ENCODE results near the gene MCTP2.

- no peak for TF ChIP-seq CTCF (IDR thresholded peaks at IDR 0.05 in 8 of 11, conservative IDR thresholded peaks at IDR 0.05 in 3 of 11)
- TF ChIP-seq POLR2AphosphoS5 (IDR thresholded peaks at IDR 0.05), result no peak
- no peak for TF ChIP-seq POLR2A (IDR thresholded peaks at IDR 0.05)
These were observed 100.4 kb downstream of the MCTP2 start for GRCh38 chr15:94331731-94332130.

Measured in spleen (tissue), 7 donors.